Heart left ventricle (tissue), 13 donors: ENCODE data around the gene INPPL1.

ENCODE experiments used
- POLR2A ChIP-seq, 2 donors: fragments of 450-650 bp; IDR thresholded peaks; one replicate each; pipeline ENCODE4 v1.6.1; 2017; ENCODE audit warnings: antibody characterized with exemption in 2 of 2, mild to moderate bottlenecking in 2 of 2, moderate library complexity in 2 of 2
- TF ChIP-seq, protein P1 (sequence below), 12 donors: fragments of 200-600 bp; sonication (generic) in 4 of 12; IDR thresholded peaks; one replicate each; pipeline versions ENCODE4 v1.5.0 to v1.8.0; 2018 to 2022; ENCODE audit warnings: antibody characterized with exemption in 12 of 12, mild to moderate bottlenecking in 5 of 12
- donor health status: ischemic (EF 13 %, LVEDD 7.1; RV severe dilation, severe dysfunction).
- donor health status: DM: no; HTN: yes; CAD: no.
- donor health status: DM: no; HTN: no; CAD: no.
- donor health status: ischemic (EF 25% LVEDD 6.9; RV normal size, moderate dysfunction).
- donor health status: ischemic (EF 25% LVEDD 5.7; RV mildly dilated, moderate dysfunction).
- donor health status: ischemic (EF 35%, LVEDD 5.7; RV mildly dilated, moderate dysfunction).
- donor health status: nonischemic (EF 11% LVEDD 7.7; RV severe dilation, severe dysfunction).
- donor health status: DM: yes; HTN: yes; CAD: no.
- donor health status: PGD.
- donor health status: ischemic (EF 29% LVEDD 5.4; RV normal size, mild dysfunction).
- donor health status: nonischemic (EF 23%, LVEDD 6.1; RV moderate dilation, normal function).

DNA sequence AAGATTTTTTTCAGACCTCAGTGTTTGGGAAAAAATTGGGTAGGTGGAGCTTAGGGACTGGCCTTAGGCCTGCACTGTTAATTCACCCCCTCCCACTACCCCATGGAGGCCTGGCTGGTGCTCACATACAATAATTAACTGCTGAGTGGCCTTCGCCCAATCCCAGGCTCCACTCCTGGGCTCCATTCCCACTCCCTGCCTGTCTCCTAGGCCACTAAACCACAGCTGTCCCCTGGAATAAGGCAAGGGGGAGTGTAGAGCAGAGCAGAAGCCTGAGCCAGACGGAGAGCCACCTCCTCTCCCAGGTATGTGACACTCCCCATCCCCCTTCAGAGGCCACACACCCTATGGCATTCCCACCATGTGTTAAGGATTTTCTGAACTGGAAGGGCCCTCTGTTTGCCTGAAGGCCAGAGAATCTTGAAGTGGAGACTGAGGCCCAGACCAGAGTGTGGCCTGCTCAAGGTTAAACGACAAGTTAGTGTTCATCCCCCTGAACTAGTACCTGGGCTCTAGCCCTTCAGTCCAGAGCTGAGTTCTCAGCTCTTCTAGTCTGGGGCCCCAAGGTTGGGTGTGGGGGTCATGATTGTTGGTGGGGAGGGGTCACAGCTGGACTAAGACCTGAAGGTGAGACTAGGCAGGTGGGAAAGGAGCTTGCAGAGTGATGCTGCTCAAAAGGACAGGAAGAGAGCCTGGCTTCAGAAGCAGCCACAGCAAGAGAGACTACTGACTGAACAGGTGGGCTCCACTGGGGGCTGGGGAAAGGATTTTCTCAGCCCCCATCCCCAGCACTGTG is 34.9 kb upstream of the INPPL1 start:
- TF ChIP-seq, protein P1, sequence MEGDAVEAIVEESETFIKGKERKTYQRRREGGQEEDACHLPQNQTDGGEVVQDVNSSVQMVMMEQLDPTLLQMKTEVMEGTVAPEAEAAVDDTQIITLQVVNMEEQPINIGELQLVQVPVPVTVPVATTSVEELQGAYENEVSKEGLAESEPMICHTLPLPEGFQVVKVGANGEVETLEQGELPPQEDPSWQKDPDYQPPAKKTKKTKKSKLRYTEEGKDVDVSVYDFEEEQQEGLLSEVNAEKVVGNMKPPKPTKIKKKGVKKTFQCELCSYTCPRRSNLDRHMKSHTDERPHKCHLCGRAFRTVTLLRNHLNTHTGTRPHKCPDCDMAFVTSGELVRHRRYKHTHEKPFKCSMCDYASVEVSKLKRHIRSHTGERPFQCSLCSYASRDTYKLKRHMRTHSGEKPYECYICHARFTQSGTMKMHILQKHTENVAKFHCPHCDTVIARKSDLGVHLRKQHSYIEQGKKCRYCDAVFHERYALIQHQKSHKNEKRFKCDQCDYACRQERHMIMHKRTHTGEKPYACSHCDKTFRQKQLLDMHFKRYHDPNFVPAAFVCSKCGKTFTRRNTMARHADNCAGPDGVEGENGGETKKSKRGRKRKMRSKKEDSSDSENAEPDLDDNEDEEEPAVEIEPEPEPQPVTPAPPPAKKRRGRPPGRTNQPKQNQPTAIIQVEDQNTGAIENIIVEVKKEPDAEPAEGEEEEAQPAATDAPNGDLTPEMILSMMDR (IDR thresholded peaks at IDR 0.05) = no peak
- no peak for TF ChIP-seq POLR2A (IDR thresholded peaks at IDR 0.05)
